ENCODE data around the gene ABCA4. TPM values are rescaled to one million over a fixed set of nuclear protein-coding genes. Genes with fewer than 3 reads are reported as not detected.

The ABCA4 gene
- polyA plus RNA-seq, 1 experiment, result 0.25 TPM

DNA sequence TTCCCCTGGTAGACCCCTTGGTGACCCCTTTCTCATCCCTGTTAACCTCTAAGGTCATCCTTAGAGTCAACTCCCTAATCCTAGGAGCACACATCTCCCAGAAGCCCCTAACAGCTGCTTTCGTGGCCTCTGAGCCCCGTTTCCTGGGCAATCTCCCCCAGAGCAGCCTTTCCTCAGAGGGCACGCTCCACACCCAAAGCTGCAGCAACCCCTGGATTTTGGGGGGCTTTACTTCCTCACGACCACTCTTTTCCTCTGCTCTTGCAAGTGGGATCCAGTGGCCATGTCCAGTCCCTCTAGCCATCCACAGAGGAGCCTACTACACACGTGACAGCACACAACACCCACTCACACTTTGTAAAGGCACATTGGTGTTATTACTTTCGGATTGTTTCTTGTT, 13.8 kb downstream of the ABCA4 start:
- CTCF ChIA-PET, result interaction anchor here (1.2 kb wide), 1 partner anchor 44 kb away, joined by 5 read pairs; no protein-coding TSS in a partner anchor
- Histone ChIP-seq H3K36me3 (ENCODE audit: control insufficient read depth, insufficient read depth, low read length) (no peaks in the 10 kb centered on the region), H3K4me3 (ENCODE audit: low read depth, low read length) (no peak overlapping the region), H3K27me3 (ENCODE audit: control insufficient read depth, insufficient read depth, low read length) (no peaks in the 10 kb centered on the region)
- POLR2A ChIA-PET, result no interaction called here
- no peak for DNase-seq (ENCODE audit: low read depth)
- TF ChIP-seq, protein P1, sequence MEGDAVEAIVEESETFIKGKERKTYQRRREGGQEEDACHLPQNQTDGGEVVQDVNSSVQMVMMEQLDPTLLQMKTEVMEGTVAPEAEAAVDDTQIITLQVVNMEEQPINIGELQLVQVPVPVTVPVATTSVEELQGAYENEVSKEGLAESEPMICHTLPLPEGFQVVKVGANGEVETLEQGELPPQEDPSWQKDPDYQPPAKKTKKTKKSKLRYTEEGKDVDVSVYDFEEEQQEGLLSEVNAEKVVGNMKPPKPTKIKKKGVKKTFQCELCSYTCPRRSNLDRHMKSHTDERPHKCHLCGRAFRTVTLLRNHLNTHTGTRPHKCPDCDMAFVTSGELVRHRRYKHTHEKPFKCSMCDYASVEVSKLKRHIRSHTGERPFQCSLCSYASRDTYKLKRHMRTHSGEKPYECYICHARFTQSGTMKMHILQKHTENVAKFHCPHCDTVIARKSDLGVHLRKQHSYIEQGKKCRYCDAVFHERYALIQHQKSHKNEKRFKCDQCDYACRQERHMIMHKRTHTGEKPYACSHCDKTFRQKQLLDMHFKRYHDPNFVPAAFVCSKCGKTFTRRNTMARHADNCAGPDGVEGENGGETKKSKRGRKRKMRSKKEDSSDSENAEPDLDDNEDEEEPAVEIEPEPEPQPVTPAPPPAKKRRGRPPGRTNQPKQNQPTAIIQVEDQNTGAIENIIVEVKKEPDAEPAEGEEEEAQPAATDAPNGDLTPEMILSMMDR (IDR thresholded peaks at IDR 0.05; ENCODE audit: insufficient read depth, low read depth, low read length), result no peak

DNA sequence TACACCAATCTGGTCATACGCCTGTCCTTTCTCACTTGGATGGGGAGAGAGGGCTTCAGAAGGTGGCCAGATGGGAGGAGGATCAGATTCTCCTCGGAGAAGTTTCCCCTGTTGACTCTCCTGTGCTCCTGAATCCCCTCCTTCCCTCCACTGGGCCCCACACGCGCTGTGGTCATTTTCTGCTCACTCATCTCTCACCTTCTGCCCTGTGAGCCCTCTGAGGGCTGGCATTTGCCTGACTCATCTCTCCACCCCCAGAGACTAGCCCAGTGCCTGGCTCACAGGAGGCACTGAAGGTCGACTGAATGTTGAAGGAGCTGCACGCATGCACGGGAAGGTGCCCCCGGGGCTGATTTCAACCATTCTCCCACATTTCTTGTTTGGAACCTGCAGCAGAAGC, 14.2 kb downstream of the ABCA4 start:
- CTCF ChIA-PET, result no interaction called here
- no peak overlapping the region for H3K4me3 ChIP-seq (ENCODE audit: low read depth, low read length)
- TF ChIP-seq, protein P1 (IDR thresholded peaks at IDR 0.05; ENCODE audit: insufficient read depth, low read depth, low read length), result no peak
- no peaks in the 10 kb centered on the region for H3K36me3 ChIP-seq (ENCODE audit: control insufficient read depth, insufficient read depth, low read length)
- no peaks in the 10 kb centered on the region for H3K27me3 ChIP-seq (ENCODE audit: control insufficient read depth, insufficient read depth, low read length)
- no peak for DNase-seq (ENCODE audit: low read depth)
- POLR2A ChIA-PET, result no interaction called here

DNA sequence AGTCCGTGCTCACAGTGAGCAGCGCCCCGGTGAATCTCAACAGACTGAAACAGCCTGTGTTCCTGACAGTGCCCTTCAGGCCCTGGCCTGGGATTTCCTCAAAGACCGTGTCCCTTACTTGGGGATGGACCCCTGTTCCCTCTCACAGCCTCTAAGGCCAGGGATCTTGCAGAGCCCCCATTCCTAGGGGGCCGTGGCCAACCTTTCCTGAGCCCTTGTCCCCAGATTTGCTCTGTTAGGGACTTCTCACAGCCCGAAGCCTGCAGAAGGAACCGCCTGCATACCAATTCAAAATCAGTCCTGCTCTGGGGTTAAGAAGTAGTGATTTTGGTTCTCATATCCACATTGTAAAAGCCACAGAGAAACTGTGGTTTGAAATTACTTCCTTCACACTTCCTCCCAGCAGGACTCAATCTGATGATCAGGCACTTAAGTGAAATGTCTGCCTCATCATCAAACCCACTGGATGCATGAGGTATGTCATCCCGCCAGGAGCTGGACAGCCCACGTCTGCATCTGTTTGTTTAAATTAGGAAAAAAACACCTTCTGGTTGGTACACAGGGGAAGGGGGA, 14.9 kb downstream of the ABCA4 start:
- CTCF ChIA-PET, result no interaction called here
- TF ChIP-seq, protein P1 (IDR thresholded peaks at IDR 0.05; ENCODE audit: insufficient read depth, low read depth, low read length), result no peak

DNA sequence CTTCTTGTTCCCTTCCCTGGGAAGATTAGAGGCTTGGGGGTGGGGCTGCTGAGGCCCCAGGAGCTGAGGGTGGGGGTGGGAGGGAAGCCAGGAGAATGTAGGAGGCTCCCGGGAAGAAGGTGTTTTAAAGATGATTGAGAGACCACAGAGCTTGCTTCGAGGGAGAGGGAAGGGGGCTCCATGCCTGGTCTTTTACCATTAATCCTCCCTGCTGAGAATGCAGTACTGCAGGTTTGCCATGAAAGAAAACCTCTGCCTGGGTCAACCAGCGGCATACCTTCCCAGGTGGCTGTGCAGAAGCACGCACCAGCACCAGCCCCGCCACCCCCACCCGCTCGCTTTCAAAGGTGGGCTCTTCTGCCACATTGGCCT, 15.4 kb downstream of the ABCA4 start:
- no peaks in the 10 kb centered on the region for H3K36me3 ChIP-seq (ENCODE audit: control insufficient read depth, insufficient read depth, low read length)
- DNase-seq (ENCODE audit: low read depth), result no peak
- no peaks in the 10 kb centered on the region for H3K27me3 ChIP-seq (ENCODE audit: control insufficient read depth, insufficient read depth, low read length)
- TF ChIP-seq, protein P1 (IDR thresholded peaks at IDR 0.05; ENCODE audit: insufficient read depth, low read depth, low read length), result no peak
- POLR2A ChIA-PET, result no interaction called here
- no peak overlapping the region for H3K4me3 ChIP-seq (ENCODE audit: low read depth, low read length)
- CTCF ChIA-PET, result no interaction called here

More for the DNA sequence above, 14.9 kb downstream of the ABCA4 start:
- DNase-seq (ENCODE audit: low read depth), result no peak
- Histone ChIP-seq H3K36me3 (ENCODE audit: control insufficient read depth, insufficient read depth, low read length) (no peaks in the 10 kb centered on the region), H3K27me3 (ENCODE audit: control insufficient read depth, insufficient read depth, low read length) (no peaks in the 10 kb centered on the region), H3K4me3 (ENCODE audit: low read depth, low read length) (no peak overlapping the region)
- POLR2A ChIA-PET, result no interaction called here

DNA sequence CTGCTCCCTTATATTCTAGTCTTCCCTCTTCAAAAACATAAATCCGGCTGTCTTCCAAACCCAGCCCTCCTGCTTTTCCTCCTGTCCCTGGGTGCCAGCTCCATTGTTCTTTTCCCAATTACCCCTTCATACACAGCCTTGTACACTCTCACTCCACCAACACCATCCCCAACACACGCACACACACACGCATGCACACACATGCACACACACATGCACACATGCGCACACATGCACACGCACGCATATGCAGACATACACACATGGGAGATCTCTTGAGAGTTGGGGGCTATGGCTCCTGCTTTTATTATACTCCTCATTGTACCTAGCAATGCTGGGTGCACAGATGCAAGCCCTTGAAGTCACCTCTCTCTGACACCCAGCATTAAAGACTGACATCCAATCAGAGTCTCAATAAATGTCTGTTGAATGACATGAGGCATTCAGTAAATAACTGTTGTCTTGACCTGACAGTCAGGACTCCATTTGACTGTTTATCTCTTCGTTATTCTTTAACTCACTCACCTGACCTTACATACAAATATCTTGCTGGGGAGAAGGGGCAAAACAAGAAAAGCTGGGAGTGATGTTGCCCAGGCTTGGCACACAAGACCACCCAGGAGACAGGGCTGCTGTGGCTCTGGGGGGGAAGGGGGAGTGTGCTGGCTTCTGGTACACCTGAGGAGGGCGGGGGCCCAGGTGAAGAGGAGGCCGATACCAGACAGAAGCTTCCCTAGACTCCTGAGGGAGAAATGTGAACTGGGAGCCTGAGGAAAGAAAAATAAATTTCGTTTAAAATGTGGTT, 16.0 kb downstream of the ABCA4 start:
- no peaks in the 10 kb centered on the region for H3K36me3 ChIP-seq (ENCODE audit: control insufficient read depth, insufficient read depth, low read length)
- DNase-seq (ENCODE audit: low read depth), result no peak
- H3K4me3 ChIP-seq (ENCODE audit: low read depth, low read length), result no peak overlapping the region
- no peaks in the 10 kb centered on the region for H3K27me3 ChIP-seq (ENCODE audit: control insufficient read depth, insufficient read depth, low read length)
- TF ChIP-seq, protein P1 (IDR thresholded peaks at IDR 0.05; ENCODE audit: insufficient read depth, low read depth, low read length), result no peak
- ChIA-PET CTCF (interaction anchor here (1.1 kb wide), 1 partner anchor 41 kb away, joined by 3 read pairs; no protein-coding TSS in a partner anchor), POLR2A (no interaction called here)
